NCI-H2107 (cell line): ENCODE results near the gene ROS1.

Experiments
- DNase-seq: peaks from one replicate; lab custom pipeline; 2025; lab: John Stamatoyannopoulos, UW

Gene ROS1

GRCh38 chr6:117440706-117441525 is 15.2 kb upstream of the ROS1 start:
- DNase-seq: no peak

GRCh38 chr6:117432273-117432672 is 6.5 kb upstream of the ROS1 start:
- DNase-seq: no peak

- no peak for DNase-seq
Observed at GRCh38 chr6:117423754-117424153, 2.0 kb downstream of the ROS1 start.

GRCh38 chr6:117418320-117418719 is 7.4 kb downstream of the ROS1 start:
- no peak for DNase-seq

- DNase-seq: no peak
Observed at GRCh38 chr6:117417851-117418250, 7.9 kb downstream of the ROS1 start.

GRCh38 chr6:117414770-117415169 is 11.0 kb downstream of the ROS1 start:
- no peak for DNase-seq

GRCh38 chr6:117411474-117411873 is 14.3 kb downstream of the ROS1 start:
- no peak for DNase-seq

- DNase-seq: no peak
Observed at GRCh38 chr6:117409863-117410262, 15.9 kb downstream of the ROS1 start.

GRCh38 chr6:117409420-117409819 is 16.3 kb downstream of the ROS1 start:
- no peak for DNase-seq

GRCh38 chr6:117404548-117404947 is 21.2 kb downstream of the ROS1 start:
- DNase-seq: no peak

- no peak for DNase-seq
Observed at GRCh38 chr6:117401799-117402198, 23.9 kb downstream of the ROS1 start.

GRCh38 chr6:117399924-117400323 is 25.8 kb downstream of the ROS1 start:
- no peak for DNase-seq

GRCh38 chr6:117399126-117399525 is 26.6 kb downstream of the ROS1 start:
- no peak for DNase-seq

- DNase-seq: no peak
Observed at GRCh38 chr6:117397536-117398227, 28.1 kb downstream of the ROS1 start.

- no peak for DNase-seq
Observed at GRCh38 chr6:117396228-117396627, 29.5 kb downstream of the ROS1 start.

GRCh38 chr6:117395164-117395563 is 30.6 kb downstream of the ROS1 start:
- no peak for DNase-seq

GRCh38 chr6:117393045-117393444 is 32.7 kb downstream of the ROS1 start:
- DNase-seq: no peak

GRCh38 chr6:117391874-117392583 is 33.7 kb downstream of the ROS1 start:
- DNase-seq: no peak

GRCh38 chr6:117389227-117390057 is 36.3 kb downstream of the ROS1 start:
- no peak for DNase-seq

GRCh38 chr6:117387454-117387974 is 38.2 kb downstream of the ROS1 start:
- no peak for DNase-seq

GRCh38 chr6:117384659-117385058 is 41.1 kb downstream of the ROS1 start:
- DNase-seq: no peak

- no peak for DNase-seq
Observed at GRCh38 chr6:117381749-117382148, 44.0 kb downstream of the ROS1 start.
